NCI-H2227 (cell line): Measurements from ENCODE around the gene LIN52.

Experiments used
- DNase-seq: peaks from one replicate; lab custom pipeline; 2025; ENCODE audit not compliant: unreplicated experiment; lab: John Stamatoyannopoulos, UW

The LIN52 gene

GRCh38 chr14:74179856-74180255 lies 95.1 kb downstream of the LIN52 start:
- DNase-seq = no peak

GRCh38 chr14:74190927-74191575 lies 106.3 kb downstream of the LIN52 start:
- DNase-seq = no peak

GRCh38 chr14:74194506-74195274 lies 109.9 kb downstream of the LIN52 start:
- no peak for DNase-seq

- DNase-seq = no peak
Observed at GRCh38 chr14:74195623-74196022, 110.9 kb downstream of the LIN52 start.

- DNase-seq = no peak
Observed at GRCh38 chr14:74198441-74199234, 113.9 kb downstream of the LIN52 start.

- no peak for DNase-seq
Observed at GRCh38 chr14:74202113-74202512, 117.4 kb downstream of the LIN52 start.

GRCh38 chr14:74203639-74204038 lies 118.9 kb downstream of the LIN52 start:
- DNase-seq = no peak

GRCh38 chr14:74204491-74204890 lies 119.7 kb downstream of the LIN52 start:
- no peak for DNase-seq

GRCh38 chr14:74205882-74206281 lies 121.1 kb downstream of the LIN52 start:
- DNase-seq = no peak

GRCh38 chr14:74207943-74208342 lies 123.2 kb downstream of the LIN52 start:
- no peak for DNase-seq

GRCh38 chr14:74208642-74209041 lies 123.9 kb downstream of the LIN52 start:
- DNase-seq = no peak

GRCh38 chr14:74211945-74212580 lies 127.3 kb downstream of the LIN52 start:
- DNase-seq = no peak

GRCh38 chr14:74213907-74214803 lies 129.4 kb downstream of the LIN52 start:
- DNase-seq = no peak

GRCh38 chr14:74216671-74217070 lies 131.9 kb downstream of the LIN52 start:
- no peak for DNase-seq

GRCh38 chr14:74217672-74218448 lies 133.1 kb downstream of the LIN52 start:
- DNase-seq = peak; percentile 89

- no peak for DNase-seq
Observed at GRCh38 chr14:74218462-74218861, 133.7 kb downstream of the LIN52 start.

GRCh38 chr14:74219277-74220205 lies 134.8 kb downstream of the LIN52 start:
- DNase-seq = no peak

GRCh38 chr14:74220991-74221390 lies 136.2 kb downstream of the LIN52 start:
- DNase-seq = no peak
